Measurements from ENCODE around the gene MTHFS.

GRCh38 chr15:79903144-79903543, 6.3 kb upstream of the MTHFS start:
- no peak for TF ChIP-seq CTCF (IDR thresholded peaks at IDR 0.05)
- no peak for TF ChIP-seq POLR2AphosphoS5 (IDR thresholded peaks at IDR 0.05)
